A549 (cell line): ENCODE measurements around the gene CIITA.

Experiments used
- JUN ChIP-seq, 2 experiments: fragments of >200 bp; sonication (Bioruptor Twin); formaldehyde crosslinking; IDR thresholded peaks; 2 replicates in 1 of 2; 3 replicates in 1 of 2; pipeline ENCODE4 v1.6.1; 2016 to 2017
- MAZ ChIP-seq: fragments of 150-350 bp; IDR thresholded peaks from 2 replicates; pipeline ENCODE4 v1.6.1; 2014; ENCODE audit warnings: antibody characterized with exemption, low read depth, low read length, borderline replicate concordance
- POLR2A ChIP-seq: IDR thresholded peaks from 2 replicates; pipeline ENCODE4 v1.6.1; 2012; ENCODE audit warnings: mild to moderate bottlenecking, low read length
- RAD21 ChIP-seq, 2 experiments: fragments of >200 bp in 1 of 2; sonication (Bioruptor Twin) in 1 of 2; formaldehyde crosslinking in 1 of 2; IDR thresholded peaks in 1 of 2; conservative IDR thresholded peaks in 1 of 2; 2 replicates in 1 of 2; 3 replicates in 1 of 2; pipeline ENCODE4 v1.6.1; 2012 to 2018; ENCODE audit warnings: inconsistent platforms in 1 of 2
- TF ChIP-seq, protein P1 (sequence below): fragments of >200 bp; sonication (Bioruptor Twin); formaldehyde crosslinking; IDR thresholded peaks from 3 replicates; pipeline ENCODE4 v1.5.1; 2016

DNA sequence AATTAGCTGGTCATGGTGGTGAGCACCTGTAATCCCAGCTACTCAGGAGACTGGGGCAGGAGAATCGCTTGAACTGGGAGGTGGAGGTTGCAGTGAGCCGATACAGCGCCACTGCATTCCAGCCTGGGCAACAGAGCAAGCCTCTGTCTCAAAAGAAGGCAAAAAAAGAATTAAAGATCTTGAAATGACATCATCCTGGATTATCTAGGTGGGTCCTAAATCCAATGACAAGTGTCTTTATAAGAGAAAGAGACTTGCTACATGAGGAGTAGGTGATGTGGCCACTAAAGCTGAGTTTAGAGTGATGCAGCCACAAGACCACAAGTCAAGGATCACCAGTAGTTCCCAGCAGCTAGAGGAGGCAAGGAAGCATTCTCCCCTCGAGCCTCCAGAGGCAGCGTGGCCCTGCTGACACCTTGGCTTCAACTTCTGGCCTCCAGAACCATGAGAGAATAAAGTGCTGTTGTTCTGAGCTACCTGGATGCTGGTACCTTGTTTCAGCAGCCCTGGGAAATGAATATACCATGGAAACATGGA lies 15.8 kb downstream of the CIITA start:
- TF ChIP-seq RAD21 (conservative IDR thresholded peaks at IDR 0.05 in 1 of 2, IDR thresholded peaks at IDR 0.05 in 1 of 2), result no peak
- TF ChIP-seq, protein P1, sequence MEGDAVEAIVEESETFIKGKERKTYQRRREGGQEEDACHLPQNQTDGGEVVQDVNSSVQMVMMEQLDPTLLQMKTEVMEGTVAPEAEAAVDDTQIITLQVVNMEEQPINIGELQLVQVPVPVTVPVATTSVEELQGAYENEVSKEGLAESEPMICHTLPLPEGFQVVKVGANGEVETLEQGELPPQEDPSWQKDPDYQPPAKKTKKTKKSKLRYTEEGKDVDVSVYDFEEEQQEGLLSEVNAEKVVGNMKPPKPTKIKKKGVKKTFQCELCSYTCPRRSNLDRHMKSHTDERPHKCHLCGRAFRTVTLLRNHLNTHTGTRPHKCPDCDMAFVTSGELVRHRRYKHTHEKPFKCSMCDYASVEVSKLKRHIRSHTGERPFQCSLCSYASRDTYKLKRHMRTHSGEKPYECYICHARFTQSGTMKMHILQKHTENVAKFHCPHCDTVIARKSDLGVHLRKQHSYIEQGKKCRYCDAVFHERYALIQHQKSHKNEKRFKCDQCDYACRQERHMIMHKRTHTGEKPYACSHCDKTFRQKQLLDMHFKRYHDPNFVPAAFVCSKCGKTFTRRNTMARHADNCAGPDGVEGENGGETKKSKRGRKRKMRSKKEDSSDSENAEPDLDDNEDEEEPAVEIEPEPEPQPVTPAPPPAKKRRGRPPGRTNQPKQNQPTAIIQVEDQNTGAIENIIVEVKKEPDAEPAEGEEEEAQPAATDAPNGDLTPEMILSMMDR, result no peak
- TF ChIP-seq MAZ, result no peak
- no peak for TF ChIP-seq POLR2A
- no peak for TF ChIP-seq JUN (IDR thresholded peaks at IDR 0.05)
